HCT116 (cell line): Measurements from ENCODE around the gene PPP1R16B. TPM values are rescaled to one million over a fixed set of nuclear protein-coding genes. Genes with fewer than 3 reads are reported as not detected.

Source experiments
- ATAC-seq: fragments of 200-7000 bp; cut with Tn5 transposase; 2 replicates; pipeline ENCODE4 v1.9.1; 2020; ENCODE audit warnings: mild to moderate bottlenecking, moderate library complexity
- BruUV-seq: library from RNA; stranded (reverse); fragments of 400-500 nt; replicated peaks from 2 replicates; lab custom pipeline; 2021; lab: Mats Ljungman, UMichigan
- CTCF ChIA-PET: fragments of 300-600 bp; sonication (Branson Sonifier 250); formaldehyde crosslinking; loops from one replicate; lab custom pipeline; 2021; ENCODE audit warnings: antibody characterized with exemption; lab: Charles Lee
- POLR2A ChIA-PET: fragments of 300-600, 350-600 bp; sonication (Branson Sonifier 250); formaldehyde crosslinking; loops from one replicate; lab custom pipeline; 2021; ENCODE audit warnings: antibody characterized with exemption; lab: Charles Lee
- RAD21 ChIA-PET, 2 experiments: fragments of 300-600 bp; sonication (Branson Sonifier 250); formaldehyde crosslinking; loops; one replicate each; lab custom pipeline; 2023; ENCODE audit warnings: low total read pairs in 2 of 2; ENCODE audit not compliant: uncharacterized antibody in 2 of 2, unreplicated experiment in 2 of 2, low non-redundant PET in 1 of 2; lab: Charles Lee
- DNase-seq: peaks from one replicate; pipeline ENCODE4 v3.0.0-alpha.2; 2010; ENCODE audit warnings: low read depth, low spot score
- H2AFZ ChIP-seq: fragments of 200-600 bp; shearing (Covaris generic), sonication (generic); 2 replicates; pipeline ENCODE4 v1.6.1; 2017; ENCODE audit warnings: low read depth, mixed run types, mixed read lengths, antibody characterized with exemption, low read length; ENCODE audit not compliant: poor library complexity, severe bottlenecking
- H3K27ac ChIP-seq: 2 replicates; pipeline ENCODE4 v1.5.1; 2012; ENCODE audit warnings: low read depth, low read length
- H3K27me3 ChIP-seq: fragments of 200-600 bp; sonication (generic); 2 replicates; pipeline ENCODE4 v1.6.1; 2016; ENCODE audit warnings: mixed run types, low read length, mixed read lengths; ENCODE audit not compliant: insufficient read depth
- H3K36me3 ChIP-seq, 2 experiments: fragments of 200-500 bp in 1 of 2; fragments of 200-600 bp in 1 of 2; sonication (Bioruptor generic) in 1 of 2; sonication (generic) in 1 of 2; 2 replicates each; pipeline versions ENCODE4 v1.5.1 to v1.6.1; 2014 to 2016; ENCODE audit warnings: low read length in 2 of 2, inconsistent platforms in 1 of 2, mixed read lengths in 1 of 2, mixed run types in 1 of 2; ENCODE audit not compliant: insufficient read depth in 2 of 2, control insufficient read depth in 1 of 2
- H3K4me1 ChIP-seq, 2 experiments: fragments of 200-600 bp in 1 of 2; sonication (generic) in 1 of 2; 2 replicates each; pipeline versions ENCODE4 v1.5.1 to v1.6.1; 2012 to 2017; ENCODE audit warnings: low read length in 2 of 2, inconsistent platforms in 1 of 2, mild to moderate bottlenecking in 1 of 2, mixed read lengths in 1 of 2, mixed run types in 1 of 2, moderate library complexity in 1 of 2; ENCODE audit not compliant: insufficient read depth in 2 of 2, control insufficient read depth in 1 of 2
- H3K4me2 ChIP-seq: fragments of 200-600 bp; sonication (generic); 2 replicates; pipeline ENCODE4 v1.6.1; 2017; ENCODE audit warnings: mixed run types, low read length, mixed read lengths
- H3K4me3 ChIP-seq, 2 experiments: fragments of 200-600 bp in 1 of 2; sonication (generic) in 1 of 2; replicated peaks in 1 of 2; 2 replicates each; pipeline ENCODE4 v1.5.1; 2011 to 2016; ENCODE audit warnings: low read length in 2 of 2, control low read depth in 1 of 2, low read depth in 1 of 2, mild to moderate bottlenecking in 1 of 2, mixed read lengths in 1 of 2, mixed run types in 1 of 2
- H3K79me2 ChIP-seq: fragments of 200-600 bp; sonication (generic); 2 replicates; pipeline ENCODE4 v1.6.1; 2017; ENCODE audit warnings: mild to moderate bottlenecking, mixed run types, low read length, moderate library complexity, mixed read lengths; ENCODE audit not compliant: insufficient read depth
- H3K9ac ChIP-seq: fragments of 200-600 bp; sonication (generic); 2 replicates; pipeline ENCODE4 v1.6.1; 2016; ENCODE audit warnings: low read length, mixed read lengths
- H3K9me2 ChIP-seq: fragments of 200-600 bp; sonication (generic), shearing (Covaris generic); 2 replicates; pipeline ENCODE4 v1.6.1; 2017; ENCODE audit warnings: mixed run types, mild to moderate bottlenecking, moderate library complexity; ENCODE audit not compliant: insufficient read depth
- H3K9me3 ChIP-seq, 2 experiments: fragments of 200-500 bp in 1 of 2; fragments of 200-600 bp in 1 of 2; sonication (Bioruptor generic) in 1 of 2; sonication (generic) in 1 of 2; 2 replicates each; pipeline ENCODE4 v1.6.1; 2014 to 2017; ENCODE audit warnings: low read length in 2 of 2, mixed read lengths in 2 of 2, inconsistent platforms in 1 of 2, low read depth in 1 of 2, mild to moderate bottlenecking in 1 of 2, mixed run types in 1 of 2, moderate library complexity in 1 of 2; ENCODE audit not compliant: control insufficient read depth in 1 of 2, insufficient read depth in 1 of 2
- H4K20me1 ChIP-seq: fragments of 200-600 bp; sonication (generic), shearing (Covaris generic); 2 replicates; pipeline ENCODE4 v1.6.1; 2017; ENCODE audit warnings: mixed run types, mild to moderate bottlenecking, moderate library complexity; ENCODE audit not compliant: insufficient read depth
- EGR1 ChIP-seq: IDR thresholded peaks from 2 replicates; pipeline ENCODE4 v1.6.1; 2012; ENCODE audit warnings: low read depth
- EZH2 ChIP-seq: fragments of 200-600 bp; sonication (generic); IDR thresholded peaks from 2 replicates; pipeline ENCODE4 v1.6.1; 2017; ENCODE audit warnings: antibody characterized with exemption, mixed run types
- MAX ChIP-seq: IDR thresholded peaks from 2 replicates; pipeline ENCODE4 v1.6.1; 2012
- POLR2AphosphoS5 ChIP-seq: IDR thresholded peaks from 2 replicates; pipeline ENCODE4 v1.6.1; 2011; ENCODE audit warnings: mild to moderate bottlenecking, low read depth, low read length, moderate library complexity
- RAD21 ChIP-seq: IDR thresholded peaks from 2 replicates; pipeline ENCODE4 v1.6.1; 2012; ENCODE audit warnings: low read depth, mild to moderate bottlenecking
- YY1 ChIP-seq: IDR thresholded peaks from 2 replicates; pipeline ENCODE4 v1.6.1; 2011; ENCODE audit warnings: low read length, low read depth, moderate library complexity, mild to moderate bottlenecking; ENCODE audit not compliant: insufficient replicate concordance; ENCODE audit errors: extremely low read depth
- ZBTB33 ChIP-seq: IDR thresholded peaks from 2 replicates; pipeline ENCODE4 v1.6.1; 2011; ENCODE audit warnings: mild to moderate bottlenecking, low read length, moderate library complexity; ENCODE audit not compliant: insufficient replicate concordance; ENCODE audit errors: extremely low read depth
- ZFX ChIP-seq: fragments of 450-650 bp; IDR thresholded peaks from 2 replicates; pipeline ENCODE4 v1.6.1; 2017
- intact Hi-C: fragments of 100-400 bp; cut with micrococcal nuclease; formaldehyde crosslinking; loops from 2 replicates; pipeline ENCODE4 v1.10.0; 2022
- total RNA-seq: library from RNA; stranded (reverse); gene quantifications from one replicate; pipeline ENCODE4 v1.2.1, GENCODE V29; 2021; ENCODE audit not compliant: unreplicated experiment
- TF ChIP-seq, protein P1 (sequence below), 3 experiments: fragments of 200-600 bp in 1 of 3; sonication (generic) in 1 of 3; IDR thresholded peaks in 2 of 3; conservative IDR thresholded peaks in 1 of 3; 2 replicates each; pipeline ENCODE4 v1.5.1; 2012 to 2017; ENCODE audit warnings: low read depth in 2 of 3, low read length in 2 of 3, antibody characterized with exemption in 1 of 3, borderline replicate concordance in 1 of 3, control low read depth in 1 of 3, mild to moderate bottlenecking in 1 of 3, mixed read lengths in 1 of 3, mixed run types in 1 of 3, moderate library complexity in 1 of 3; ENCODE audit not compliant: insufficient read depth in 1 of 3

PPP1R16B gene
- total RNA-seq, 1 experiment from 2014 or later: 0.52 TPM

GRCh38 chr20:38953630-38954340, 148.3 kb downstream of the PPP1R16B start:
- Histone ChIP-seq H3K9ac (no peak overlapping the region), H2AFZ (no peak overlapping the region), H3K9me2 (no peaks in the 10 kb centered on the region), H4K20me1 (no peaks in the 10 kb centered on the region), H3K27me3 (no peaks in the 10 kb centered on the region), H3K36me3 (peaks cover 34 to 36% of the 10 kb centered on the region in 2 experiments; a peak in 3 of 4 replicates), H3K9me3 (no peaks in the 10 kb centered on the region), H3K79me2 (peaks cover 15% of the 10 kb centered on the region), H3K4me2 (no peak overlapping the region), H3K4me1 (no peaks in the 10 kb centered on the region), H3K27ac (no peak overlapping the region), H3K4me3 (no peak overlapping the region)
- ATAC-seq (no peak), DNase-seq (no peak)
- ChIA-PET POLR2A (interaction anchor here (1.4 kb wide), 1 partner anchor 8 kb away, joined by 5 read pairs; the partner anchor contains the start of gene DHX35), RAD21 (no interaction called here), CTCF (interaction anchor here (0.9 kb wide), 1 partner anchor 8 kb away, joined by 3 read pairs; no protein-coding TSS in a partner anchor)
- TF ChIP-seq MAX: no peak
- TF ChIP-seq POLR2AphosphoS5: no peak
- no peak for TF ChIP-seq ZBTB33
- no peak for TF ChIP-seq YY1
- TF ChIP-seq EZH2: no peak
- TF ChIP-seq EGR1: no peak
- TF ChIP-seq RAD21: no peak
- no peak for TF ChIP-seq ZFX
- TF ChIP-seq, protein P1, sequence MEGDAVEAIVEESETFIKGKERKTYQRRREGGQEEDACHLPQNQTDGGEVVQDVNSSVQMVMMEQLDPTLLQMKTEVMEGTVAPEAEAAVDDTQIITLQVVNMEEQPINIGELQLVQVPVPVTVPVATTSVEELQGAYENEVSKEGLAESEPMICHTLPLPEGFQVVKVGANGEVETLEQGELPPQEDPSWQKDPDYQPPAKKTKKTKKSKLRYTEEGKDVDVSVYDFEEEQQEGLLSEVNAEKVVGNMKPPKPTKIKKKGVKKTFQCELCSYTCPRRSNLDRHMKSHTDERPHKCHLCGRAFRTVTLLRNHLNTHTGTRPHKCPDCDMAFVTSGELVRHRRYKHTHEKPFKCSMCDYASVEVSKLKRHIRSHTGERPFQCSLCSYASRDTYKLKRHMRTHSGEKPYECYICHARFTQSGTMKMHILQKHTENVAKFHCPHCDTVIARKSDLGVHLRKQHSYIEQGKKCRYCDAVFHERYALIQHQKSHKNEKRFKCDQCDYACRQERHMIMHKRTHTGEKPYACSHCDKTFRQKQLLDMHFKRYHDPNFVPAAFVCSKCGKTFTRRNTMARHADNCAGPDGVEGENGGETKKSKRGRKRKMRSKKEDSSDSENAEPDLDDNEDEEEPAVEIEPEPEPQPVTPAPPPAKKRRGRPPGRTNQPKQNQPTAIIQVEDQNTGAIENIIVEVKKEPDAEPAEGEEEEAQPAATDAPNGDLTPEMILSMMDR (IDR thresholded peaks at IDR 0.05 in 2 of 3, conservative IDR thresholded peaks at IDR 0.05 in 1 of 3; ENCODE audit: borderline replicate concordance in 1 of 3, insufficient read depth in 1 of 3, low read depth in 2 of 3, low read length in 2 of 3): no peak
- intact Hi-C loops: no loop called here
- BruUV-seq: no TSS peak
